Bronchial epithelial cell (primary cell): ENCODE data around the gene SERPINA9. TPM values are rescaled to one million over a fixed set of nuclear protein-coding genes. Genes with fewer than 3 reads are reported as not detected.

ENCODE experiments used
- DNase-seq: peaks from one replicate; pipeline ENCODE4 v3.0.0-alpha.2; 2010; ENCODE audit warnings: low read depth
- FAIRE-seq: peaks from 2 replicates; lab custom pipeline; 2011; peaks lifted over from hg19 to GRCh38; lab: Jason Lieb, UNC
- H3K27me3 ChIP-seq: 2 replicates; pipeline ENCODE4 v1.5.1; 2011; ENCODE audit warnings: low read length; ENCODE audit not compliant: control insufficient read depth, insufficient read depth
- H3K36me3 ChIP-seq: 2 replicates; pipeline ENCODE4 v1.5.1; 2011; ENCODE audit warnings: low read length; ENCODE audit not compliant: control insufficient read depth, insufficient read depth
- H3K4me3 ChIP-seq: 2 replicates; pipeline ENCODE4 v1.5.1; 2011; ENCODE audit warnings: mild to moderate bottlenecking, low read depth, low read length, control low read depth
- total RNA-seq: library from RNA; depleted of rRNA; stranded (reverse); fragments of >200 nt; gene quantifications from 2 replicates; pipeline ENCODE4 v1.2.1, GENCODE V29; 2014
- TF ChIP-seq, protein P1 (sequence below): IDR thresholded peaks from 2 replicates; pipeline ENCODE4 v1.5.1; 2011; ENCODE audit warnings: mild to moderate bottlenecking, moderate library complexity, low read length, control low read depth, inconsistent platforms; ENCODE audit not compliant: insufficient read depth, severe bottlenecking

Gene SERPINA9
- total RNA-seq, 1 donor from 2014 or later = not detected

GRCh38 chr14:94451091-94451771 lies 24.8 kb downstream of the SERPINA9 start:
- Histone ChIP-seq H3K36me3 (no peaks in the 10 kb centered on the region), H3K4me3 (no peak overlapping the region), H3K27me3 (no peaks in the 10 kb centered on the region)
- TF ChIP-seq, protein P1, sequence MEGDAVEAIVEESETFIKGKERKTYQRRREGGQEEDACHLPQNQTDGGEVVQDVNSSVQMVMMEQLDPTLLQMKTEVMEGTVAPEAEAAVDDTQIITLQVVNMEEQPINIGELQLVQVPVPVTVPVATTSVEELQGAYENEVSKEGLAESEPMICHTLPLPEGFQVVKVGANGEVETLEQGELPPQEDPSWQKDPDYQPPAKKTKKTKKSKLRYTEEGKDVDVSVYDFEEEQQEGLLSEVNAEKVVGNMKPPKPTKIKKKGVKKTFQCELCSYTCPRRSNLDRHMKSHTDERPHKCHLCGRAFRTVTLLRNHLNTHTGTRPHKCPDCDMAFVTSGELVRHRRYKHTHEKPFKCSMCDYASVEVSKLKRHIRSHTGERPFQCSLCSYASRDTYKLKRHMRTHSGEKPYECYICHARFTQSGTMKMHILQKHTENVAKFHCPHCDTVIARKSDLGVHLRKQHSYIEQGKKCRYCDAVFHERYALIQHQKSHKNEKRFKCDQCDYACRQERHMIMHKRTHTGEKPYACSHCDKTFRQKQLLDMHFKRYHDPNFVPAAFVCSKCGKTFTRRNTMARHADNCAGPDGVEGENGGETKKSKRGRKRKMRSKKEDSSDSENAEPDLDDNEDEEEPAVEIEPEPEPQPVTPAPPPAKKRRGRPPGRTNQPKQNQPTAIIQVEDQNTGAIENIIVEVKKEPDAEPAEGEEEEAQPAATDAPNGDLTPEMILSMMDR = no peak
- FAIRE-seq (no peak), DNase-seq (no peak)

GRCh38 chr14:94450722-94451090 lies 25.3 kb downstream of the SERPINA9 start:
- FAIRE-seq (no peak), DNase-seq (no peak)
- Histone ChIP-seq H3K27me3 (no peaks in the 10 kb centered on the region), H3K4me3 (no peak overlapping the region), H3K36me3 (no peaks in the 10 kb centered on the region)
- TF ChIP-seq, protein P1 = no peak

DNA sequence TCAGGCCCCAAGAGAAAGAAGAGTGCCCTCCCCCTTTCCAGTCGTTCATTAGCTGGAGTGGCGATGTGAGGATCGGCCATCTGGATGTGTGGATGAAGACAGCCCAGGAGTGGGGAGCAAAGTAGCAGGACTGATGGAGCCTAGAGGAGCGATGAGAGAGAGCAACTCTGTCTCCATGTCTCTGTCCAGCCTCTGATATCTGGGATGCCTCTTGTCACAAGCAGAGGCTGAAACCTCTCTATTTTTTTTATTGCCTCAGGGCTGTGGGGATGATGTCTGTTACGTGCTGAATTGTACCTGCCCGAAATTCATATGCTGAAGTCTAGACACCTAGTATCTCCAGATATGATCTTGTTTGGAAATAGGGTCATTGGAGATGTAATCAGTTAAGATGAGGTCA lies 26.1 kb downstream of the SERPINA9 start:
- H3K27me3 ChIP-seq = no peaks in the 10 kb centered on the region
- TF ChIP-seq, protein P1 = no peak
- H3K4me3 ChIP-seq = no peak overlapping the region
- no peak for DNase-seq
- no peak for FAIRE-seq
- H3K36me3 ChIP-seq = no peaks in the 10 kb centered on the region

GRCh38 chr14:94448071-94448808 lies 27.8 kb downstream of the SERPINA9 start:
- FAIRE-seq = peak; percentile 73

GRCh38 chr14:94447206-94447605 lies 28.8 kb downstream of the SERPINA9 start:
- TF ChIP-seq, protein P1 = no peak
- H3K4me3 ChIP-seq = no peak overlapping the region
- H3K36me3 ChIP-seq = no peaks in the 10 kb centered on the region
- no peak for FAIRE-seq
- no peaks in the 10 kb centered on the region for H3K27me3 ChIP-seq
- no peak for DNase-seq

More at GRCh38 chr14:94448071-94448808, 27.8 kb downstream of the SERPINA9 start:
- DNase-seq = peak; percentile 88
- Histone ChIP-seq H3K27me3 (no peaks in the 10 kb centered on the region), H3K36me3 (no peaks in the 10 kb centered on the region), H3K4me3 (no peak overlapping the region)
- TF ChIP-seq, protein P1 = no peak
